Measurements from ENCODE around the gene EFNB2.

EFNB2 gene

GRCh38 chr13:106530171-106530851 is 5.2 kb downstream of the EFNB2 start:
- no peak overlapping the region for H3K9ac ChIP-seq (ENCODE audit: low read length)

GRCh38 chr13:106529415-106530170 is 5.9 kb downstream of the EFNB2 start:
- TF ChIP-seq EZH2phosphoT487 (IDR thresholded peaks at IDR 0.05; ENCODE audit: low read length) = no peak
- TF ChIP-seq CTCF (IDR thresholded peaks at IDR 0.05; ENCODE audit: low read length) = no peak
- no peak for TF ChIP-seq EZH2 (optimal IDR thresholded peaks at IDR 0.05; ENCODE audit: low read depth, low read length)
- Histone ChIP-seq H3K9ac (ENCODE audit: low read length) (no peak overlapping the region), H3K4me2 (ENCODE audit: low read depth, low read length) (no peak overlapping the region), H4K20me1 (ENCODE audit: insufficient read depth, low read length) (no peaks in the 10 kb centered on the region), H3K9me3 (replicated peaks; ENCODE audit: insufficient read depth, low read length) (no peaks in the 10 kb centered on the region), H2AFZ (ENCODE audit: low read length) (no peak overlapping the region), H3K36me3 (replicated peaks; ENCODE audit: insufficient read depth, low read length) (no peaks in the 10 kb centered on the region), H3F3A (ENCODE audit: insufficient read depth, low read length) (peaks cover 7% of the 10 kb centered on the region; the same call in 1 of the 2 replicates), H3K79me2 (ENCODE audit: low read length) (no peaks in the 10 kb centered on the region), H3K4me3 (ENCODE audit: low read length) (no peak overlapping the region), H3K27ac (ENCODE audit: low read length) (no peak overlapping the region), H3K27me3 (replicated peaks; ENCODE audit: insufficient read depth, low read length) (0 out of 2 replicates have a peak, but pooled peaks cover 5% of the 10 kb centered on the region), H3K4me1 (ENCODE audit: low read length) (peaks cover 10% of the 10 kb centered on the region; the same call in 1 of the 2 replicates), H3K9me2 (replicated peaks; ENCODE audit: insufficient read depth, low read length) (no peaks in the 10 kb centered on the region)
- no peak for DNase-seq

More at GRCh38 chr13:106530171-106530851, 5.2 kb downstream of the EFNB2 start:
- no peaks in the 10 kb centered on the region for H3K9me3 ChIP-seq (replicated peaks; ENCODE audit: insufficient read depth, low read length)
- H3K4me3 ChIP-seq (ENCODE audit: low read length) = no peak overlapping the region
- peaks cover 7% of the 10 kb centered on the region; the same call in 1 of the 2 replicates for H3F3A ChIP-seq (ENCODE audit: insufficient read depth, low read length)
- no peak for TF ChIP-seq EZH2 (optimal IDR thresholded peaks at IDR 0.05; ENCODE audit: low read depth, low read length)
- TF ChIP-seq EZH2phosphoT487 (IDR thresholded peaks at IDR 0.05; ENCODE audit: low read length) = no peak
- TF ChIP-seq CTCF (IDR thresholded peaks at IDR 0.05; ENCODE audit: low read length) = no peak
- no peak overlapping the region for H3K4me2 ChIP-seq (ENCODE audit: low read depth, low read length)
- H3K9me2 ChIP-seq (replicated peaks; ENCODE audit: insufficient read depth, low read length) = no peaks in the 10 kb centered on the region
- H2AFZ ChIP-seq (ENCODE audit: low read length) = no peak overlapping the region
- 0 out of 2 replicates have a peak, but pooled peaks cover 5% of the 10 kb centered on the region for H3K27me3 ChIP-seq (replicated peaks; ENCODE audit: insufficient read depth, low read length)
- H3K27ac ChIP-seq (ENCODE audit: low read length) = no peak overlapping the region
- H3K79me2 ChIP-seq (ENCODE audit: low read length) = no peaks in the 10 kb centered on the region
- peaks cover 10% of the 10 kb centered on the region; the same call in 1 of the 2 replicates for H3K4me1 ChIP-seq (ENCODE audit: low read length)
- H3K36me3 ChIP-seq (replicated peaks; ENCODE audit: insufficient read depth, low read length) = no peaks in the 10 kb centered on the region
- DNase-seq = no peak
- no peaks in the 10 kb centered on the region for H4K20me1 ChIP-seq (ENCODE audit: insufficient read depth, low read length)

GRCh38 chr13:106528718-106529414 is 6.6 kb downstream of the EFNB2 start:
- H3K9me2 ChIP-seq (replicated peaks; ENCODE audit: insufficient read depth, low read length) = no peaks in the 10 kb centered on the region
- no peaks in the 10 kb centered on the region for H3K36me3 ChIP-seq (replicated peaks; ENCODE audit: insufficient read depth, low read length)
- H4K20me1 ChIP-seq (ENCODE audit: insufficient read depth, low read length) = no peaks in the 10 kb centered on the region
- H3K9me3 ChIP-seq (replicated peaks; ENCODE audit: insufficient read depth, low read length) = no peaks in the 10 kb centered on the region
- no peaks in the 10 kb centered on the region for H3K79me2 ChIP-seq (ENCODE audit: low read length)
- TF ChIP-seq CTCF (IDR thresholded peaks at IDR 0.05; ENCODE audit: low read length) = no peak
- no peak for TF ChIP-seq EZH2phosphoT487 (IDR thresholded peaks at IDR 0.05; ENCODE audit: low read length)
- no peak for TF ChIP-seq EZH2 (optimal IDR thresholded peaks at IDR 0.05; ENCODE audit: low read depth, low read length)
- H2AFZ ChIP-seq (ENCODE audit: low read length) = no peak overlapping the region
- no peak overlapping the region for H3K4me2 ChIP-seq (ENCODE audit: low read depth, low read length)
- DNase-seq = no peak
- H3K27ac ChIP-seq (ENCODE audit: low read length) = no peak overlapping the region
- no peak overlapping the region for H3K9ac ChIP-seq (ENCODE audit: low read length)
- H3K27me3 ChIP-seq (replicated peaks; ENCODE audit: insufficient read depth, low read length) = 0 out of 2 replicates have a peak, but pooled peaks cover 4% of the 10 kb centered on the region
- peaks cover 9% of the 10 kb centered on the region; the same call in 1 of the 2 replicates for H3K4me1 ChIP-seq (ENCODE audit: low read length)
- H3K4me3 ChIP-seq (ENCODE audit: low read length) = no peak overlapping the region
- peaks cover 7% of the 10 kb centered on the region; the same call in 1 of the 2 replicates for H3F3A ChIP-seq (ENCODE audit: insufficient read depth, low read length)

Data from MM.1S (cell line).